Left ventricle myocardium inferior (tissue), 1 donor: ENCODE data around the gene ARFGAP3. TPM values are rescaled to one million over a fixed set of nuclear protein-coding genes. Genes with fewer than 3 reads are reported as not detected.

Source experiments
- DNase-seq: peaks from one replicate; pipeline ENCODE4 v3.0.0-alpha.2; 2020
- H3K27ac ChIP-seq: fragments of 200-600 bp; replicated peaks from 2 replicates; pipeline ENCODE4 v1.8.0; 2021
- H3K27me3 ChIP-seq: fragments of 200-600 bp; 2 replicates; pipeline ENCODE4 v1.8.0; 2021; ENCODE audit warnings: low read depth
- H3K36me3 ChIP-seq: fragments of 200-600 bp; 2 replicates; pipeline ENCODE4 v1.8.0; 2021
- H3K4me1 ChIP-seq: fragments of 200-600 bp; 2 replicates; pipeline ENCODE4 v1.8.0; 2021
- H3K4me3 ChIP-seq: fragments of 200-600 bp; 2 replicates; pipeline ENCODE4 v1.8.0; 2021; ENCODE audit warnings: mild to moderate bottlenecking, moderate library complexity
- H3K9me3 ChIP-seq: fragments of 200-600 bp; replicated peaks from 2 replicates; pipeline ENCODE4 v1.8.0; 2021
- intact Hi-C: fragments of 100-400 bp; cut with micrococcal nuclease; formaldehyde crosslinking; loops from one replicate; pipeline ENCODE4 v1.11.0; 2022
- total RNA-seq: library from RNA; stranded (reverse); fragmentation: NEBNext Ultra II Directional; extraction: Animal tissue kit (Norgen Biotek cat#: 25700); gene quantifications from one replicate; pipeline ENCODE4 v1.2.1, GENCODE V29; 2021
- TF ChIP-seq, protein P1 (sequence below): fragments of 200-600 bp; IDR thresholded peaks from 2 replicates; pipeline ENCODE4 v1.8.0; 2021; ENCODE audit warnings: antibody characterized with exemption, mild to moderate bottlenecking, borderline replicate concordance
- donor health status: DM: no; HTN: yes; CAD: no; lungs with severe emphysema.

Gene ARFGAP3
- total RNA-seq, 1 donor from 2014 or later, result 26.9 TPM

DNA sequence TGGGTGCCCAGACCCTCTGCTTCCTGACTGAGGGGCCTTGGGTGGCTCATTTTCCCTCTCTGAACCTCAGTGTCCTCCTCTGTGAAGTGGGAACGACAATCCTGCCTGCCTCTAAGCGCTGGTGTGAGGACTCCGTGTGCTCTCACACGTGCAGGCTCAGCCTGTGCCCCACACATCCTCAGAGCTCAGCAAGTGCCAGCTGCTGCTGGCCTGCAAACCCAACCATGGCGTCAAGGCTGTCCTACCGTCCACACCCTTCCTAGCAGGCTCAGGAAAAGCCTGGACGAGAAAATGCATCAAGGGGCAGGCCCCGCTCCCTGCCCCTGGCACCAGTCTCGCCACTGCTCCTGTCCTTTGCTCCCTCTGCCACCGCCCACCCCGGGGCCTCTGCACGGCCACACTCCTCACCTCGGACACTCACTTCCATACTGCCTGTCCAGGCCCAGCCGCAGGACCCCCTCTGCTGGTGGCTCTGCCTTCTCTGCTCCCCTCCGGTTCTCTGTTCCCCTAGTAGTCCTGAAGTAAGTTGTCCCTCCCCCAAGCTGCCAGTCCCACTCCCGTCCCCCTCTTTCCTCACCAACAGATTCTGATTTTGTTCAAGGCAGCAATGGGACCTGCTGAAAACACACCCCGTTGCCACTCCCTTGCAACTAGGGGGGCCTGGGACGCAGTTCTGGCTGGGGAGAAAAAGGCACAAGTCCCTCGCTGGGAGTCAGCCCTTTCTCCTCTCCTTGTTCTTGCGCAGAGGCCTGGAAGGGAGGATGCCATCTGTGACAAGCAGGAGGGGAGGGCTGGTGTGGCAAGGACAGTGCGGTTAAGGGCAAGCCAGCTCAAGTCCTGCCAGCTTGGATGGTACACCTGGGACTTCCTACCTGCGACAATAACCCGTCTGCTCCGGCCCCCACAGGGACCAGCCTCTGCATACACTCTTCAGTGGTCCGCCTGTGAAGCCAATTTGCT is 62.2 kb downstream of the ARFGAP3 start:
- Histone ChIP-seq H3K9me3 (no peaks in the 10 kb centered on the region), H3K36me3 (peaks cover 29% of the 10 kb centered on the region), H3K27me3 (no peaks in the 10 kb centered on the region), H3K4me3 (no peak overlapping the region), H3K4me1 (peaks cover 57% of the 10 kb centered on the region), H3K27ac (peak overlapping the region; percentile 81)
- TF ChIP-seq, protein P1, sequence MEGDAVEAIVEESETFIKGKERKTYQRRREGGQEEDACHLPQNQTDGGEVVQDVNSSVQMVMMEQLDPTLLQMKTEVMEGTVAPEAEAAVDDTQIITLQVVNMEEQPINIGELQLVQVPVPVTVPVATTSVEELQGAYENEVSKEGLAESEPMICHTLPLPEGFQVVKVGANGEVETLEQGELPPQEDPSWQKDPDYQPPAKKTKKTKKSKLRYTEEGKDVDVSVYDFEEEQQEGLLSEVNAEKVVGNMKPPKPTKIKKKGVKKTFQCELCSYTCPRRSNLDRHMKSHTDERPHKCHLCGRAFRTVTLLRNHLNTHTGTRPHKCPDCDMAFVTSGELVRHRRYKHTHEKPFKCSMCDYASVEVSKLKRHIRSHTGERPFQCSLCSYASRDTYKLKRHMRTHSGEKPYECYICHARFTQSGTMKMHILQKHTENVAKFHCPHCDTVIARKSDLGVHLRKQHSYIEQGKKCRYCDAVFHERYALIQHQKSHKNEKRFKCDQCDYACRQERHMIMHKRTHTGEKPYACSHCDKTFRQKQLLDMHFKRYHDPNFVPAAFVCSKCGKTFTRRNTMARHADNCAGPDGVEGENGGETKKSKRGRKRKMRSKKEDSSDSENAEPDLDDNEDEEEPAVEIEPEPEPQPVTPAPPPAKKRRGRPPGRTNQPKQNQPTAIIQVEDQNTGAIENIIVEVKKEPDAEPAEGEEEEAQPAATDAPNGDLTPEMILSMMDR, result peak; percentile 32
- intact Hi-C loops, result no loop called here
- DNase-seq, result no peak

DNA sequence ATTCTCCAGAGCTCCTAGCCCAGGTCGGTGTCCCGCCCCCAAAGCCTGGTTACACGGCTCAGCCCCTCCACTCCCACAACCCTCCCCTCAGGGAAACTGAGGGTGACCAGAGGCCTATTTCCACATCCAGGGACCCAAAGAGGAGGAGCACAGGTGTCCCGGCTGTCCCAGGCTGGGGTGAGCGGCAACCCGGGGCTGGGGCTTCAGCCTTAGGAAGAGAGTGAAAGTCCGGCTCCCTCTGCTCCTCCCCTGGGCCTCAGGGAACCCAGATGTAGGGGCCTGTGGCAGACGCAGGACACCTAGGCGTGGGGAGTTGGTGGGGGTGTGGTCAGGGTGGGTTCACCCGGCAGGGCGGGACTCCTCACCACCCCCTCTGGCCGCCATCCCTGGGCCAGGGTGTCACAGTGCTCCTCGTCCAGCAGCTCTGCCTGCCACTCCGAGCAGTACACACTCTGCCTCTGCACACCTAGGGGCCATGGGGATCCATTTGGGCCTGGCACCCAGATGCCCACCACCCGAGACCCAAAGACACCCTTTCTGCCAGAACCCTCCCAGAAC is 63.1 kb downstream of the ARFGAP3 start:
- H3K27ac ChIP-seq, result peak overlapping the region; percentile 81
- peaks cover 57% of the 10 kb centered on the region for H3K4me1 ChIP-seq
- H3K9me3 ChIP-seq, result no peaks in the 10 kb centered on the region
- TF ChIP-seq, protein P1, result no peak
- no peaks in the 10 kb centered on the region for H3K27me3 ChIP-seq
- no peak for DNase-seq
- intact Hi-C loops, result no loop called here
- no peak overlapping the region for H3K4me3 ChIP-seq
- peaks cover 20% of the 10 kb centered on the region for H3K36me3 ChIP-seq

GRCh38 chr22:42792909-42793847 is 63.9 kb downstream of the ARFGAP3 start:
- intact Hi-C loops, result no loop called here
- peak; percentile 64 for DNase-seq
- Histone ChIP-seq H3K4me3 (no peak overlapping the region), H3K36me3 (peaks cover 12% of the 10 kb centered on the region), H3K27ac (peak overlapping the region; percentile 81), H3K9me3 (no peaks in the 10 kb centered on the region), H3K4me1 (peaks cover 57% of the 10 kb centered on the region), H3K27me3 (no peaks in the 10 kb centered on the region)
- TF ChIP-seq, protein P1, result no peak

GRCh38 chr22:42792453-42792908 is 64.6 kb downstream of the ARFGAP3 start:
- intact Hi-C loops, result no loop called here
- H3K4me3 ChIP-seq, result no peak overlapping the region
- peak overlapping the region; percentile 81 for H3K27ac ChIP-seq
- TF ChIP-seq, protein P1, result no peak
- DNase-seq, result no peak
- H3K36me3 ChIP-seq, result peaks cover 5% of the 10 kb centered on the region
- no peaks in the 10 kb centered on the region for H3K9me3 ChIP-seq
- no peaks in the 10 kb centered on the region for H3K27me3 ChIP-seq
- peaks cover 53% of the 10 kb centered on the region for H3K4me1 ChIP-seq
